MM.1S (cell line): ENCODE measurements around the gene FAM234B.

ENCODE experiments used
- DNase-seq: peaks from one replicate; pipeline ENCODE4 v3.0.0-alpha.2; 2015
- H2AFZ ChIP-seq: fragments of 300-600 bp; sonication (generic); 2 replicates; pipeline ENCODE4 v1.6.0; 2016; ENCODE audit warnings: antibody characterized with exemption, low read length
- H3F3A ChIP-seq: fragments of 300-600 bp; sonication (generic); 2 replicates; pipeline ENCODE4 v1.6.1; 2016; ENCODE audit warnings: mild to moderate bottlenecking, antibody characterized with exemption, low read length, moderate library complexity, mixed read lengths; ENCODE audit not compliant: insufficient read depth
- H3K27ac ChIP-seq: fragments of 300-600 bp; sonication (generic); 2 replicates; pipeline ENCODE4 v1.5.1; 2016; ENCODE audit warnings: mild to moderate bottlenecking, low read length
- H3K27me3 ChIP-seq: fragments of 300-600 bp; sonication (generic); replicated peaks from 2 replicates; pipeline ENCODE4 v1.6.0; 2016; ENCODE audit warnings: low read length; ENCODE audit not compliant: insufficient read depth
- H3K36me3 ChIP-seq: fragments of 300-600 bp; sonication (generic); replicated peaks from 2 replicates; pipeline ENCODE4 v1.6.1; 2016; ENCODE audit warnings: mild to moderate bottlenecking, low read length, mixed read lengths; ENCODE audit not compliant: insufficient read depth
- H3K4me1 ChIP-seq: fragments of 300-600 bp; sonication (generic); 2 replicates; pipeline ENCODE4 v1.6.1; 2016; ENCODE audit warnings: low read length, mixed read lengths
- H3K4me2 ChIP-seq: fragments of 300-600 bp; sonication (generic); 2 replicates; pipeline ENCODE4 v1.6.0; 2016; ENCODE audit warnings: low read depth, low read length
- H3K4me3 ChIP-seq: fragments of 300-600 bp; sonication (generic); 2 replicates; pipeline ENCODE4 v1.5.1; 2016; ENCODE audit warnings: low read length, mixed read lengths
- H3K79me2 ChIP-seq: fragments of 300-600 bp; sonication (generic); 2 replicates; pipeline ENCODE4 v1.6.1; 2016; ENCODE audit warnings: mixed run types, low read length, mixed read lengths
- H3K9ac ChIP-seq: fragments of 300-600 bp; sonication (generic); 2 replicates; pipeline ENCODE4 v1.6.1; 2016; ENCODE audit warnings: low read length, mixed read lengths
- H3K9me2 ChIP-seq: fragments of 300-600 bp; sonication (generic); replicated peaks from 2 replicates; pipeline ENCODE4 v1.6.1; 2016; ENCODE audit warnings: mild to moderate bottlenecking, low read length, mixed read lengths; ENCODE audit not compliant: insufficient read depth
- H3K9me3 ChIP-seq: fragments of 300-600 bp; sonication (generic); replicated peaks from 2 replicates; pipeline ENCODE4 v1.6.1; 2016; ENCODE audit warnings: mild to moderate bottlenecking, low read length, mixed read lengths; ENCODE audit not compliant: insufficient read depth
- H4K20me1 ChIP-seq: fragments of 300-600 bp; sonication (generic); 2 replicates; pipeline ENCODE4 v1.6.1; 2016; ENCODE audit warnings: mild to moderate bottlenecking, low read length, moderate library complexity, mixed read lengths; ENCODE audit not compliant: insufficient read depth
- CTCF ChIP-seq: fragments of 300-600 bp; sonication (generic); IDR thresholded peaks from 2 replicates; pipeline ENCODE4 v1.5.1; 2016; ENCODE audit warnings: antibody characterized with exemption, low read length, mixed read lengths
- EZH2 ChIP-seq: fragments of 300-600 bp; sonication (generic); optimal IDR thresholded peaks from 2 replicates; pipeline ENCODE3; 2017; ENCODE audit warnings: low read depth, mild to moderate bottlenecking, antibody characterized with exemption, low read length, mixed read lengths
- EZH2phosphoT487 ChIP-seq: fragments of 300-600 bp; sonication (generic); IDR thresholded peaks from 2 replicates; pipeline ENCODE4 v1.6.1; 2018; ENCODE audit warnings: antibody characterized with exemption, low read length

FAM234B gene

GRCh38 chr12:13085968-13086686, 41.9 kb downstream of the FAM234B start:
- Histone ChIP-seq H4K20me1 (no peaks in the 10 kb centered on the region), H3K9me3 (no peaks in the 10 kb centered on the region), H3K9ac (no peak overlapping the region), H3F3A (no peaks in the 10 kb centered on the region), H3K4me2 (no peak overlapping the region), H3K27me3 (no peaks in the 10 kb centered on the region), H3K9me2 (no peaks in the 10 kb centered on the region), H3K36me3 (no peaks in the 10 kb centered on the region), H2AFZ (no peak overlapping the region), H3K4me3 (no peak overlapping the region), H3K4me1 (peaks cover 22% of the 10 kb centered on the region), H3K79me2 (no peaks in the 10 kb centered on the region), H3K27ac (no peak overlapping the region)
- no peak for DNase-seq
- TF ChIP-seq CTCF (no peak), EZH2 (no peak), EZH2phosphoT487 (no peak)

- Histone ChIP-seq H3K9me3 (no peaks in the 10 kb centered on the region), H3K27ac (no peak overlapping the region), H3K4me3 (no peak overlapping the region), H3K9me2 (no peaks in the 10 kb centered on the region), H3K27me3 (no peaks in the 10 kb centered on the region), H3K9ac (no peak overlapping the region), H3K4me2 (no peak overlapping the region), H3F3A (no peaks in the 10 kb centered on the region), H3K4me1 (peaks cover 28% of the 10 kb centered on the region), H2AFZ (no peak overlapping the region), H3K36me3 (no peaks in the 10 kb centered on the region), H3K79me2 (no peaks in the 10 kb centered on the region), H4K20me1 (no peaks in the 10 kb centered on the region)
- no peak for TF ChIP-seq EZH2
- TF ChIP-seq CTCF = no peak
- TF ChIP-seq EZH2phosphoT487 = no peak
- DNase-seq = no peak
These were observed 43.6 kb downstream of the FAM234B start for GRCh38 chr12:13087766-13088165.

- Histone ChIP-seq H3K9ac (no peak overlapping the region), H3K9me2 (no peaks in the 10 kb centered on the region), H3K36me3 (no peaks in the 10 kb centered on the region), H3K4me3 (no peak overlapping the region), H3K27me3 (no peaks in the 10 kb centered on the region), H3K79me2 (no peaks in the 10 kb centered on the region), H3K4me2 (no peak overlapping the region), H2AFZ (no peak overlapping the region), H3F3A (no peaks in the 10 kb centered on the region; the same call in 1 of the 2 replicates), H3K4me1 (peaks cover 32% of the 10 kb centered on the region), H3K27ac (no peak overlapping the region), H3K9me3 (no peaks in the 10 kb centered on the region), H4K20me1 (no peaks in the 10 kb centered on the region)
- TF ChIP-seq EZH2phosphoT487 = no peak
- no peak for TF ChIP-seq CTCF
- no peak for TF ChIP-seq EZH2
- no peak for DNase-seq
These were observed 44.3 kb downstream of the FAM234B start for GRCh38 chr12:13088496-13088895.
